OCI-LY1 (cell line): ENCODE data around the gene MAFB.

Experiments used
- EZH2 ChIP-seq: fragments of 200-600 bp; sonication (generic), shearing (Covaris generic); IDR thresholded peaks from 2 replicates; pipeline ENCODE4 v1.8.0; 2017; ENCODE audit warnings: borderline replicate concordance, mixed run types, mild to moderate bottlenecking, antibody characterized with exemption, low read length, moderate library complexity, mixed read lengths
- TF ChIP-seq, protein P1 (sequence below): fragments of 200-600 bp; sonication (generic), shearing (Covaris generic); IDR thresholded peaks from 2 replicates; pipeline ENCODE4 v1.5.1; 2017; ENCODE audit warnings: mild to moderate bottlenecking, antibody characterized with exemption, low read length, moderate library complexity, mixed read lengths

- TF ChIP-seq, protein P1, sequence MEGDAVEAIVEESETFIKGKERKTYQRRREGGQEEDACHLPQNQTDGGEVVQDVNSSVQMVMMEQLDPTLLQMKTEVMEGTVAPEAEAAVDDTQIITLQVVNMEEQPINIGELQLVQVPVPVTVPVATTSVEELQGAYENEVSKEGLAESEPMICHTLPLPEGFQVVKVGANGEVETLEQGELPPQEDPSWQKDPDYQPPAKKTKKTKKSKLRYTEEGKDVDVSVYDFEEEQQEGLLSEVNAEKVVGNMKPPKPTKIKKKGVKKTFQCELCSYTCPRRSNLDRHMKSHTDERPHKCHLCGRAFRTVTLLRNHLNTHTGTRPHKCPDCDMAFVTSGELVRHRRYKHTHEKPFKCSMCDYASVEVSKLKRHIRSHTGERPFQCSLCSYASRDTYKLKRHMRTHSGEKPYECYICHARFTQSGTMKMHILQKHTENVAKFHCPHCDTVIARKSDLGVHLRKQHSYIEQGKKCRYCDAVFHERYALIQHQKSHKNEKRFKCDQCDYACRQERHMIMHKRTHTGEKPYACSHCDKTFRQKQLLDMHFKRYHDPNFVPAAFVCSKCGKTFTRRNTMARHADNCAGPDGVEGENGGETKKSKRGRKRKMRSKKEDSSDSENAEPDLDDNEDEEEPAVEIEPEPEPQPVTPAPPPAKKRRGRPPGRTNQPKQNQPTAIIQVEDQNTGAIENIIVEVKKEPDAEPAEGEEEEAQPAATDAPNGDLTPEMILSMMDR = no peak
- TF ChIP-seq EZH2 = no peak
Observed at GRCh38 chr20:40667503-40667902, 21.5 kb downstream of the MAFB start.
